Stimulated activated naive CD8-positive, alpha-beta T cell treated with anti-CD3 and anti-CD28 coated beads, Interleukin-15, amount 100 ng/mL, for 72 hours (primary cell): ENCODE results near the gene DNAJA3.

ENCODE experiments used
- ATAC-seq: fragments of 150-1000 bp; cut with Tn5 transposase; 2 replicates; pipeline ENCODE4 v1.10.0; 2021; ENCODE audit warnings: mild to moderate bottlenecking, moderate library complexity
- DNase-seq, 2 donors: peaks; one replicate each; pipeline ENCODE4 v3.0.0; 2021 to 2022
- H3K27ac Mint-ChIP-seq, 2 donors: one replicate each; pipeline ENCODE4 v1.8.0; 2022; ENCODE audit warnings: mild to moderate bottlenecking in 2 of 2, mixed read lengths in 2 of 2, moderate library complexity in 2 of 2
- H3K27me3 Mint-ChIP-seq: one replicate; pipeline ENCODE4 v1.8.0; 2022; ENCODE audit warnings: mixed read lengths
- H3K4me1 Mint-ChIP-seq: one replicate; pipeline ENCODE4 v1.8.0; 2022; ENCODE audit warnings: mild to moderate bottlenecking, mixed read lengths
- H3K4me3 Mint-ChIP-seq, 2 donors: one replicate each; pipeline ENCODE4 v1.8.0; 2022; ENCODE audit warnings: mild to moderate bottlenecking in 2 of 2, mixed read lengths in 2 of 2, moderate library complexity in 1 of 2
- H3K9me3 Mint-ChIP-seq, 2 donors: one replicate each; pipeline ENCODE4 v1.8.0; 2022; ENCODE audit warnings: mixed read lengths in 2 of 2

DNAJA3 gene

DNA sequence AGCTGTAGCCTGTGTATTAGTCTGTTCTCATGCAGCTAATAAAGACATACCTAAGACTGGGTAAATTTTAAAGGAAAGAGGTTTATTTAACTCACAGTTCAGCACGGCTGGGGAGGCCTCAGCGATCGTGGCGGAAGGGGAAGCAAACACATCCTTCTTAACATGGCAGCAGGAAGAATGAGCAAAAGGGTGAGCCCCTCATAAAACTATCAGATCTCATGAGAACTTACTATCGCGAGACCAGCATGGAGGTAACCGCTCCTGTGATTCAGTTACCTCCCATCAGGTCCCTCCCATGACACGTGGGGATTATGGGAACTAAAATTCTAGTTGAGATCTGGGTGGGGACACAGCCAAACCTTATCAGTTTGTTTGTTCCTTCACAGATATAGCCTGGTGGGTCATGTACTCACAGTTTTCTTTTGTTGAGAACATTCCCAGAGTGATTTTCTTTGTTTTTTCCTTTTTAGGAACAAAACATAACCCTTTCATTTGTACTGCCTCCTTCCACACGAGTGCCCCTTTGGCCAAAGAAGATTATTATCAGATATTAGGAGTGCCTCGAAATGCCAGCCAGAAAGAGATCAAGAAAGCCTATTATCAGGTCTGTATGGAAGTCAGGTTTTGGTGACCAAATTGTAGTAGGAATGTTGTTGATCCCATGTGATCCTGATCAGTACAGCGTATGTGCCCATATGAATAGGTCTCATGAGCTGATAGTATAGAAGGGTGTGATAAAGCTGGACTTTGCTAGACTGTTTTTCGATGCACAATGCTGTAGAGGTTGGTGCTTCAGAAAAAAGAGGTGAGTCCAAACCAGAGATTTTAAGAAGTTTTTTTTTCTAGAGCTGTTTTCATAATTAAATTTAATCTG, 8.5 kb downstream of the DNAJA3 start:
- peak overlapping the region; percentile 56 to 57 for H3K27ac Mint-ChIP-seq
- peaks cover 27% of the 10 kb centered on the region for H3K4me1 Mint-ChIP-seq
- no peak overlapping the region for H3K4me3 Mint-ChIP-seq
- H3K27me3 Mint-ChIP-seq: no peaks in the 10 kb centered on the region
- DNase-seq: no peak
- H3K9me3 Mint-ChIP-seq: no peaks in the 10 kb centered on the region
- no peak for ATAC-seq

GRCh38 chr16:4435337-4436067, 9.8 kb downstream of the DNAJA3 start:
- DNase-seq (no peak), ATAC-seq (no peak)
- H3K4me1 Mint-ChIP-seq: peaks cover 26% of the 10 kb centered on the region
- H3K27me3 Mint-ChIP-seq: no peaks in the 10 kb centered on the region
- peak overlapping the region in 1 of 2 donors; percentile 0 for H3K27ac Mint-ChIP-seq
- no peaks in the 10 kb centered on the region for H3K9me3 Mint-ChIP-seq
- no peak overlapping the region for H3K4me3 Mint-ChIP-seq

DNA sequence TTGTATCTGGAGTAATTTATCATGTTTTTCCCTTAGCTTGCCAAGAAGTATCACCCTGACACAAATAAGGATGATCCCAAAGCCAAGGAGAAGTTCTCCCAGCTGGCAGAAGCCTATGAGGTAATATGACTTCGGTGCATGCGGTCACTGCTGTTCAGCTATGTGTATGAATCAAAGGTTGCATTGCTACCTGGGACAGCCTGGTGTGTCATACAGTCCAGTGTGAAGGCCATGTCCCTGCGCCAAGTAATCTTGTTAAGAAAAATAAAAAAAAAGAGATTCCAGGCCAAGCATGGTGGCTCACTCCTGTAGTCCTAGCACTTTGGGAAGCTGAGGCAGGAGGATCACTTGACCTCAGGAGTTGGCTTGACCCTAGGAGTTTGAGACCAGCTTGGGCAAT, 11.7 kb downstream of the DNAJA3 start:
- no peak for ATAC-seq
- Mint-ChIP-seq H3K4me3 (no peak overlapping the region), H3K9me3 (no peaks in the 10 kb centered on the region), H3K27ac (peak overlapping the region in 1 of 2 donors; percentile 48), H3K4me1 (peaks cover 20% of the 10 kb centered on the region), H3K27me3 (no peaks in the 10 kb centered on the region)
- no peak for DNase-seq

- ATAC-seq: no peak
- H3K4me1 Mint-ChIP-seq: no peaks in the 10 kb centered on the region
Measured at GRCh38 chr16:4442371-4442770, 16.7 kb downstream of the DNAJA3 start.

DNA sequence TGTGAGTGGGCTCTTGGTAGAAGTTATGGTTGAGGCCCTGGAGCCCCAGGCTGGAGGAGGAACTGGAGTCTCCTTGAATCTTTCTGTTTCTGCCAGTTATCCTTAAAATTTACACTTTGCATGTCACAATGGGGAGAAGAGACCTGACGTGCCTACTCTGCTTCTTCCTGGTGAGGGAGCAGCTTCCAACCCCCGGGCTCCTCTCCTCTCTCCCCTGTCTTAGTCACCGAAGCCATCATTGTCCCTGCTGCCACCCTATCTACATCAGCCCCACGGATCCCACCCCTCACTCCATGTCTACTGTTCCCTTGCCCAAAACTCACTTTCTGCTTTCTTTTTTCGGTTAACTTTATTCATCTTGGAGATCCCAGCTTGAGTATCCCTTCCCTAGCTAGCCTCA, 17.6 kb downstream of the DNAJA3 start:
- H3K4me3 Mint-ChIP-seq: no peak overlapping the region
- ATAC-seq: no peak
- peak overlapping the region in 1 of 2 donors; percentile 71 for H3K27ac Mint-ChIP-seq
- no peak for DNase-seq
- H3K4me1 Mint-ChIP-seq: no peaks in the 10 kb centered on the region
- H3K27me3 Mint-ChIP-seq: no peaks in the 10 kb centered on the region
- H3K9me3 Mint-ChIP-seq: no peaks in the 10 kb centered on the region

More at GRCh38 chr16:4442371-4442770, 16.7 kb downstream of the DNAJA3 start:
- Mint-ChIP-seq H3K27ac (no peak overlapping the region), H3K9me3 (no peaks in the 10 kb centered on the region), H3K4me3 (no peak overlapping the region), H3K27me3 (no peaks in the 10 kb centered on the region)
- no peak for DNase-seq

DNA sequence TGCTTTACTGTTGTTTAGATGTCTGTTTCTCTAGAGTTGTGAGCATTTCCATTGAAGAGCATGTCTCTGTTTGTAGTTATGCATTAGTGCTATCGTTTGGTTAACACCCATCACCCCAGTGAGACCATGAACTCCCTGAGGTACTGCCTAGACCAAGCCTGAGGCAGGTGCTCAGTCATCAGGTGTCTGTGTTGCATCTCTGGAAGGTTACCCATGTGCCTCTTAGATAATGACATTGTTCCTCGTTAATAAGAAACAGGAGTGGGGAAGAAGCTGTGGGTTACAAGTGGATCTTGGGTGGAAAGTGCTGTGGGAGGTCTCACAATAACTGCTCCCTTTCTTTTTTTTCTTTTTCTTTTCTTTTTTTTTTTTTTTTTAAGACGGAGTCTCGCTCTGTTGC, 18.3 kb downstream of the DNAJA3 start:
- Mint-ChIP-seq H3K9me3 (no peaks in the 10 kb centered on the region), H3K4me3 (no peak overlapping the region), H3K4me1 (no peaks in the 10 kb centered on the region), H3K27ac (peak overlapping the region in 1 of 2 donors; percentile 42), H3K27me3 (no peaks in the 10 kb centered on the region)
- no peak for DNase-seq
- no peak for ATAC-seq

DNA sequence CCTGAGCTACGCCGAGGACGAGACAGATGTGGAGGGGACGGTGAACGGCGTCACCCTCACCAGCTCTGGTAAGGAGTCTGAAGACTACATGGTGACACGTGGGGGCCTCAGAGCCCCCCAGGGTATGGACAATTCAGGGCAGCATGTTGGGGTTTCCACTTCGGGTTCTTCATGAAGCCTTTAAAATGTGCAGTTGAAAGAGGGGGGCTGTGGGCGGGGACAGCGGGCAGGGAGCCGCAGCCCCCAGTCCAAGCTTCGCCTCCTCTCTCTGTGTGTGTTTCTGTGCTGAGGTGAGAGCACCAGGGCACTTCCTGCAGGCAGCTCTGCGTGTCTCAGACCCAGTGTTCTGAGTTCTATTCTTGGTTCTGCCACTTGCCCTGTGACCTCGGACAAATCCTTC, 24.8 kb downstream of the DNAJA3 start:
- no peak overlapping the region for H3K4me3 Mint-ChIP-seq
- no peak for DNase-seq
- ATAC-seq: no peak
- no peaks in the 10 kb centered on the region for H3K27me3 Mint-ChIP-seq
- no peaks in the 10 kb centered on the region for H3K9me3 Mint-ChIP-seq
- peak overlapping the region; percentile 90 to 95 for H3K27ac Mint-ChIP-seq
- no peaks in the 10 kb centered on the region for H3K4me1 Mint-ChIP-seq

DNA sequence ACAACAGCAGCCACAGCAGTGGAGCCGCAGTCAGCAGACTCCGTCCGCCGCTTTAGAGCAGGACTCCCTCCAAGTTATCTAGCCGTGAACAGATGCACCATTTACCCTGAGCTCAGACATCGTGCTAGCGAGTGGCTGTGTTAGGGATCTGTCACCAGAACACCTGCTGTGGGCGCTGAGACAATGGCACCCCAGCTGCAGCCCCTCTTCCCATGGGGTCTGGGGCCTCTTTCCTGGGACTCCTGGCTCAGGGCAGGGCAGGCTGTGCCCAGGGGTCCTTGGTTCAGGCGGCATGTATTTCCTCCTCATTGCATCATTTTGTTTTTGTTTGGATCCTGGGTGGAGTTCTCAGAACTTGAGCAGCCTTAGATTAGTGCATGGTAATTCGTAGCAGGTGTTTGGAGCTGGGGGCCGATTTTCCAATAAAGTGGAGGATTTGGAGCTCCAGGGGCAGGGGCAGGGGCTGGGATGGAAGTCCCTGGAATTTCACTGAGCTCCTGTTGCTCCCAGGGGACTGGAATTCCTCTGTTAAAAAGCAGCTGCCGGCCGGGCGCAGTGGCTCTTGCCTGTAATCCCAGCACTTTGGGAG, 25.4 kb downstream of the DNAJA3 start:
- H3K4me1 Mint-ChIP-seq: peaks cover 3% of the 10 kb centered on the region
- H3K9me3 Mint-ChIP-seq: no peaks in the 10 kb centered on the region
- H3K27me3 Mint-ChIP-seq: no peaks in the 10 kb centered on the region
- ATAC-seq: no peak
- DNase-seq: no peak
- H3K27ac Mint-ChIP-seq: peak overlapping the region; percentile 74 to 95
- H3K4me3 Mint-ChIP-seq: no peak overlapping the region

DNA sequence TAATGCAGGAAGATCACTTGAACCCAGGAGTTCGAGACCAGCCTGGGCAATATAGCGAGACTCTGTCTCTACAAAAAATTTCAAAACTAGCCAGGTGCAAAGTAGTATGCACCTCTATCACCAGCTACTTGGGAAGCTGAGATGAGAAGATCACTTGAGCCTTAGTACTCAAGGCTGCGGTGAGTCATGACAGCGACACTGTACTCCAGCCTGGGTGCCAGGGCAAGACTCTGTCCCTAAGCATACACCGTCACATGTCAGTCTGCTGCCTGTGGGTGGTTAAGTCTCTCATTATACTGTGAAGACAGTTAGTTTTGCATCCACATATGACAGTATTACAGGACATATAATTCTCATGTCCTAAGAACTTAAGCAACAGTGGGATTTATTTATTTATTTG, 27.0 kb downstream of the DNAJA3 start:
- Mint-ChIP-seq H3K4me3 (no peak overlapping the region), H3K9me3 (no peaks in the 10 kb centered on the region), H3K27ac (peak overlapping the region in 1 of 2 donors; percentile 83), H3K27me3 (no peaks in the 10 kb centered on the region), H3K4me1 (peaks cover 11% of the 10 kb centered on the region)
- DNase-seq (no peak), ATAC-seq (no peak)

DNA sequence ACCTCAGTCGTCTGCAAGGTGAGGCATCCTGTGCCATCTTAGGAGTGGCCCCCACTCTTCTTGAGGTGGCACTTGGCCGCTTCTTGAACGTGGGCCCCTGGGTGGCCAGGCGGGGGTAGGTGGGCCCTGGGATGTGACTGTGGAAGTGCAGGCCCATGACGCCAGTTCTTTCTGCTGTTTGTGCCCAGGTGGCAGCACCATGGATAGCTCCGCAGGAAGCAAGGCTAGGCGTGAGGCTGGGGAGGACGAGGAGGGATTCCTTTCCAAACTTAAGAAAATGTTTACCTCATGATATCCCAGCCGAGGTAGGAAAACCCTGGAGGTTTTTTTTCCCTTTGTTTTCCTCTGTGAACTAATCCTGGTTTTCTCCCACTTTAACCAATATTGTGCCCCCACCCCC, 29.0 kb downstream of the DNAJA3 start:
- ATAC-seq (no peak), DNase-seq (no peak)
- no peak overlapping the region for H3K27ac Mint-ChIP-seq
- no peaks in the 10 kb centered on the region for H3K27me3 Mint-ChIP-seq
- no peak overlapping the region for H3K4me3 Mint-ChIP-seq
- H3K9me3 Mint-ChIP-seq: no peaks in the 10 kb centered on the region
- peaks cover 20% of the 10 kb centered on the region for H3K4me1 Mint-ChIP-seq

DNA sequence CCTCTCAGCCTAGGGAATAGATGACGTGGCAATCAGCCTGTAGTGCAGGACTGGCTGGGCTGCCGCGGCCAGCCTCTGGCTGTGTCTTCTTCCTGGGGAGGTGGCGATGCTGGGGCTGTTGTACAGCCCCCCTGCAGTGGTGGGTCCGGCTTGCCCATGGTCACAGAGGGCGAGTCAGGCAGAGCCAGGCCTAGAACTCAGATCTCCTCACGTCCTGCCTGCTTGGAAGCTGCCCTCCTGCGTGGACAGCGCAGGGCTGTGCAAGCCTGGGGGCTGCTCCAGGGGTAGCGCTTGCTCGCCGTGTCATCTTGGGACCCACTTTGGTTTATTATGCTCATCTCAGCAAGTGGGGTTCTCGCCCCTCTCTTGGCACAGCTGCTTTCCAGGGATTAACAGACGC, 29.4 kb downstream of the DNAJA3 start:
- Mint-ChIP-seq H3K9me3 (no peaks in the 10 kb centered on the region), H3K27me3 (no peaks in the 10 kb centered on the region), H3K4me3 (no peak overlapping the region), H3K27ac (no peak overlapping the region), H3K4me1 (peaks cover 23% of the 10 kb centered on the region)
- DNase-seq: no peak
- ATAC-seq: no peak

DNA sequence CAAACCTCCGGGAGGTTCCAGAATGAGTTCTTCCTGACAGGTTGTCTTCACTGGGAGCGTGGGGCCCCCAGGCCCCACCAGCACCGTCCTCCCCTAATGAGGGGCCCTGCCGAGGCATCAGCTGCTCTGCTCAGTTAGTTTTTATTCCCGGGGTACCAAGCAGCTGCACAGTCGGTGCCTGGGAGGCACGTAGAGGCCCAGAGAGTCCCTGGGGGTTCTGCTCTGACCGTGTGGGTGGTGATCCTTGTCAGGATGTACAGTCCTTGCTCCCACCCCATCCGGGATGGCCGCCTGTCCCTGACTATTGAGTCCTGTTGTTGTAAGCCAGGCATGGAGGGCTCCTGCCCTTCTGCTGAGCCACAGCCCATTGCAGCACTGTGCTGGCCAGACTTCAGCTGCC, 30.3 kb downstream of the DNAJA3 start:
- DNase-seq (no peak), ATAC-seq (no peak)
- Mint-ChIP-seq H3K9me3 (no peaks in the 10 kb centered on the region), H3K27ac (peak overlapping the region in 1 of 2 donors; percentile 85), H3K27me3 (no peaks in the 10 kb centered on the region), H3K4me1 (peaks cover 26% of the 10 kb centered on the region), H3K4me3 (no peak overlapping the region)

DNA sequence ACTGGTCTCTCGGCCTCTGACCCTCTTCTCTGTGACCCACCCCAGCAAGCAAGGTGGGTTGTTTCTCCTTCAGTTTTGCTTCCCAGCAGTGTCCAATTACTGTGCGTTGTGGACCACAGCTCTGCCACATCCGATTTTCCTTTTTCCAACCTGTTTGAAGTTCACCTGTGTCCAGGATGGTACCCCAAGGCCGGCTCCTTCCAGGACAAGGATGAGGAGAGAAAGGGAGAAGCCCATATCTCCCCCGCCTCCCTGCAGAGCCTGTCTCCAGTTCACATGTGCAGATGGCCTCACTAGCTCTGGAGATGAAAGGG, 35.2 kb downstream of the DNAJA3 start:
- Mint-ChIP-seq H3K4me1 (peaks cover 34% of the 10 kb centered on the region), H3K9me3 (no peaks in the 10 kb centered on the region), H3K4me3 (no peak overlapping the region), H3K27me3 (no peaks in the 10 kb centered on the region), H3K27ac (peak overlapping the region; percentile 8 to 57)
- DNase-seq (no peak), ATAC-seq (no peak)

DNA sequence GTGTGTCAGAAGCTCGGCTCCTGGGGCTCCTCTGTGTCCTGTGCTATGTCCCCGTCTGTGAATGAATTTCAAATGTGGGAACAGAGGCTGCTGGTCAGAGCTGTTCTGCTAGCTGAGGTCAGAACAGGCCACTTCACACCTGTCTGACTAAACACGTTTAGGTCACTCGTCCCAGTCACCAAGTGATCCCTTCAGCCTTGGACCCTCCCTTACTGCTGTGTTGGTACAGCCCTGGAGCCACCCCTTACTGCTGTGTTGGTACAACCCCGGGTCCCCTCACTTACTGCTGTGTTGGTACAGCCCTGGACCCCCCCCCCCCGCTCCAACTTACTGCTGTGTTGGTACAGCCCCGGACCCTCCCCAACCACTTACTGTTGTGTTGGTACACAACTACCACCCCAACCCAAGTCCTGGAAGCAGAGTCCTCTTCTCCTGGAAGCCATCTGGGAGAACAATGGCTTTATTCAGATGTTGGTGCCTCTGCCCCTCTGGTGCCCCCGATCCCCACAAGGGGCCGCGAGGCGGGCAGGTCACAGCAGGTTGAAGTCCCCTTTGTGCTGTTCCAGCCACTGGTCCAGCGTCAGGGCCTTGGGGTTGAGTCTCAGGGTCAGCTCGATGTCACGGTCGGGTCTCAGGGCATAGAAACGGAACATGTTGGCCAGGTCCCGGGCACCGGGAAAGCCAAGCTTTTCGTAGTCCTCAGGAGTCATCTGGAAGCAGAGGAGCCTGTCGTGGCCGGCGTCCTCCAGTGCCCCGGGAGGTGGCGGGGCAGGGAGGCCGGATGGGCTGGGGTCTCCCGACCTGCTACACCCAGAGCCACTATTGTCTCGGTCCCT, 35.8 kb downstream of the DNAJA3 start:
- Mint-ChIP-seq H3K27ac (peak overlapping the region in 1 of 2 donors; percentile 80), H3K4me1 (peaks cover 36% of the 10 kb centered on the region), H3K27me3 (no peaks in the 10 kb centered on the region), H3K9me3 (no peaks in the 10 kb centered on the region), H3K4me3 (no peak overlapping the region)
- ATAC-seq (peak; percentile 45), DNase-seq (no peak)

DNA sequence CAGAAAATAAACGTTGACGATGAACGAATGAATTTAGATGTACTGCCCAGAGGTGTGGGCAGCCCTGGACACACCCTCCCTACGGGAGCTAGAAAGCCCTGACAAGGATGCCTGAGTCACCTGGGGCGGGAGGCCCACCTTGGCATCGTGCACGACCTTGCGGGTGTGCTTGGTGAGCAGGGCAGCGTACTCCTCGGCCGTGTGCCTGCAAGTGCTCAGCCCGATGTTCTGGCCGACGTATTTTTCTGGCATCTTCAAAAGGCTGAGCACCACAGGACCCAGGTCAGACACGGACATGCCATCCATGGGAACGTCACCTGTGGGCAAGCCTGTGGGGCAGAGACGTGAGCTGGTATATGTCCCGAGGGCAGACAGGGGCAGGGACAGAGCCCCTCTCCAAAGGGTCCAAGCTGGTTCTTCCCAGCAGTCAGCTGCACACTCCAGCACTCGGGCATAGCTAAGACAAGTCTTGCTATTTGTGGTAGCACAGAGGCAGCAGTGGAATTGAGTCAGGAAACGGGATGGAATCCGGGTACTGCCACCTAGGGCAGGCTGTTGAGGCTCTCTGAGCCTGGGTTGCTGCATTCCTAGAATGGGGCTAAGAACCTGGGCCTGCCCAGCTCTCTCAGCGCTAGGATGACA, 38.0 kb downstream of the DNAJA3 start:
- Mint-ChIP-seq H3K9me3 (no peaks in the 10 kb centered on the region), H3K4me3 (no peak overlapping the region), H3K27ac (no peak overlapping the region), H3K27me3 (no peaks in the 10 kb centered on the region), H3K4me1 (peaks cover 34% of the 10 kb centered on the region)
- no peak for DNase-seq
- no peak for ATAC-seq
